CD4-positive, alpha-beta memory T cell (primary cell): ENCODE measurements around the gene MTA2. TPM values are rescaled to one million over a fixed set of nuclear protein-coding genes. Genes with fewer than 3 reads are reported as not detected.
"Not testable (repeated sequence)": the region's sequence is repeated elsewhere in the genome, so short reads cannot be mapped to it uniquely, and the experiment has no call there.

Experiments
- CTCF ChIA-PET: fragments of 350-600 bp; sonication (Branson Sonifier 250); formaldehyde crosslinking; loops from one replicate; lab custom pipeline; 2021; ENCODE audit warnings: inconsistent platforms; ENCODE audit not compliant: partially characterized antibody; lab: Charles Lee
- POLR2A ChIA-PET: fragments of 350-600 bp; sonication (Branson Sonifier 250); formaldehyde crosslinking; loops from one replicate; lab custom pipeline; 2021; ENCODE audit not compliant: partially characterized antibody; lab: Charles Lee
- DNase-seq, 5 donors: peaks; one replicate each; pipeline versions ENCODE4 v3.0.0 to v3.0.0-alpha.2; 2020 to 2022; ENCODE audit warnings: mixed read lengths in 1 of 5
- H3K27ac ChIP-seq: one replicate; pipeline ENCODE4 v1.7.0; 2013; ENCODE audit warnings: low read depth, low read length
- H3K27me3 ChIP-seq: 2 replicates; pipeline ENCODE4 v1.7.0; 2013; ENCODE audit warnings: mild to moderate bottlenecking, low read length, moderate library complexity; ENCODE audit not compliant: insufficient read depth
- H3K36me3 ChIP-seq: 2 replicates; pipeline ENCODE4 v1.7.0; 2013; ENCODE audit warnings: mild to moderate bottlenecking, low read length, moderate library complexity; ENCODE audit not compliant: insufficient read depth
- H3K4me1 ChIP-seq: 2 replicates; pipeline ENCODE4 v1.7.0; 2013; ENCODE audit warnings: mild to moderate bottlenecking, low read length, moderate library complexity; ENCODE audit not compliant: insufficient read depth
- H3K4me3 ChIP-seq, 2 donors: one replicate each; pipeline ENCODE4 v1.7.0; 2013; ENCODE audit warnings: low read length in 2 of 2, mild to moderate bottlenecking in 1 of 2
- H3K9me3 ChIP-seq, 2 donors: one replicate each; pipeline ENCODE4 v1.7.0; 2013; ENCODE audit warnings: low read length in 2 of 2, control low read depth in 1 of 2; ENCODE audit not compliant: control insufficient read depth in 1 of 2
- H3K27ac Mint-ChIP-seq, 7 donors: one replicate each; pipeline ENCODE4 v1.8.0; 2020 to 2021; ENCODE audit warnings: mixed read lengths in 7 of 7, mild to moderate bottlenecking in 6 of 7, inconsistent platforms in 3 of 7, moderate library complexity in 3 of 7
- H3K27me3 Mint-ChIP-seq, 2 donors: one replicate each; pipeline ENCODE4 v1.8.0; 2020 to 2021; ENCODE audit warnings: mixed read lengths in 2 of 2
- H3K36me3 Mint-ChIP-seq, 2 donors: one replicate each; pipeline ENCODE4 v1.8.0; 2020 to 2021; ENCODE audit warnings: mixed read lengths in 2 of 2, inconsistent platforms in 1 of 2, mild to moderate bottlenecking in 1 of 2
- H3K4me1 Mint-ChIP-seq, 4 donors: one replicate each; pipeline ENCODE4 v1.8.0; 2020 to 2021; ENCODE audit warnings: mixed read lengths in 4 of 4, mild to moderate bottlenecking in 1 of 4
- H3K4me3 Mint-ChIP-seq, 8 donors: one replicate each; pipeline ENCODE4 v1.8.0; 2020 to 2021; ENCODE audit warnings: mixed read lengths in 8 of 8, mild to moderate bottlenecking in 7 of 8, moderate library complexity in 6 of 8, inconsistent platforms in 3 of 8
- H3K9me3 Mint-ChIP-seq, 8 donors: one replicate each; pipeline ENCODE4 v1.8.0; 2020 to 2021; ENCODE audit warnings: mixed read lengths in 8 of 8, mild to moderate bottlenecking in 5 of 8, inconsistent platforms in 3 of 8, moderate library complexity in 1 of 8
- intact Hi-C: fragments of 100-400 bp; cut with micrococcal nuclease; formaldehyde crosslinking; loops from one replicate; pipeline ENCODE4 v1.15.1; 2023
- polyA plus RNA-seq, 2 donors: library from polyadenylated mRNA; unstranded; fragments of 300-500 nt; fragmentation: Illumina TruSeq; gene quantifications; one replicate each; pipeline ENCODE4 v1.2.3, GENCODE V29; 2021
- total RNA-seq, 2 experiments: library from RNA; stranded (reverse); gene quantifications; one replicate each; pipeline ENCODE4 v1.2.3, GENCODE V29; 2021

Gene MTA2
- total and polyA plus RNA-seq, 4 experiments from 2014 or later, result 16.6 to 210 (median 122) TPM

DNA sequence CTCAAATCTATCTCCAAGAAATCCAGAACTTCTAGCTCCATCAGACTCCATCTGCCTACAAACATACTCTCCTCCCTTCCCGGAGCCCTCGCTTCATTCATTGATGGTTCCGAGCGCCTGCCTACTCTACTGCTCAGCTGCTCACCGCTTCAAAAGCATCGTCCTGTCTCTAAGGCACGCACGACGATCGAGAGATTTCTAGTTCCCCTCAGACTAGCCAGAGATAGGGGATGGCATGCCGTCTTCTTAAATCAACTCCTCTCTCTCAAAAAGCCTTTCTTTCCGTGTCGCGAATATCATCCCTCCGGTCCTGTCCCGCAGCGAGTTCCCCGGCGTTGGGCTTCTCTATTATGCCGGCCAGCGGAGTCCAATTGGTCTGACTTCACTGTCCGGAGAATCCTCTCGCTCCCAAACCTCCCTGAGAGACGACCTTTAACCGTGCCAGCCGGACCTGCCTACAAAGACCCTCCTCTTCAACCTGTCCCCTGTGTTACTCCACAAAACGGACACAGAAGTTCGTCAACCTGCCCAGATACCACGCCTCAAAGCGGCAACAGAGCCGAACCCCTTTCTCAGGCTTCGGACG is 28.6 kb downstream of the MTA2 start:
- Mint-ChIP-seq H3K4me3 (peak overlapping the region; percentile 92 to 98 (median 98)), H3K36me3 (peaks cover 43 to 71% of the 10 kb centered on the region in 2 donors), H3K27me3 (no peaks in the 10 kb centered on the region), H3K9me3 (no peaks in the 10 kb centered on the region), H3K27ac (peak overlapping the region; percentile 94 to 98 (median 97)), H3K4me1 (peaks cover 34 to 60% (median 48%) of the 10 kb centered on the region in 4 donors)
- peak overlapping the region; percentile 89 to 100 for H3K4me3 ChIP-seq
- no peaks in the 10 kb centered on the region for H3K27me3 ChIP-seq
- H3K36me3 ChIP-seq, result peaks cover 48% of the 10 kb centered on the region
- H3K9me3 ChIP-seq, result no peaks in the 10 kb centered on the region
- POLR2A ChIA-PET, result interaction anchor here (0.9 to 6.6 kb wide), 41 partner anchors 10 to 1211 kb away, joined by 3 to 120 read pairs (median 6); partner anchors contain the start of genes AHNAK, B3GAT3, C11orf98 and CSKMT
- peak overlapping the region; percentile 73 for H3K27ac ChIP-seq
- CTCF ChIA-PET, result interaction anchor here (0.6 to 2.8 kb wide), 14 partner anchors 10 to 178 kb away, joined by 3 to 15 read pairs (median 5); partner anchors contain the start of gene TUT1
- intact Hi-C loops, result loop anchor here (1.0 kb wide), 2 partner anchors 17 to 92 kb away; partner anchors contain the start of genes C11orf98 and CSKMT
- peak in 4 of 5 donors; percentile 33 to 61 (median 39) for DNase-seq
- peaks cover 44% of the 10 kb centered on the region for H3K4me1 ChIP-seq

- intact Hi-C loops, result no loop called here
- Histone ChIP-seq H3K9me3 (no peaks in the 10 kb centered on the region), H3K27ac (peak overlapping the region; percentile 73), H3K4me1 (peaks cover 47% of the 10 kb centered on the region), H3K4me3 (peak overlapping the region; percentile 89 to 100), H3K36me3 (peaks cover 48% of the 10 kb centered on the region), H3K27me3 (no peaks in the 10 kb centered on the region)
- peak overlapping the region; percentile 92 to 98 (median 98) for H3K4me3 Mint-ChIP-seq
- DNase-seq, result no peak
- CTCF ChIA-PET, result interaction anchor here (0.6 to 1.9 kb wide), 6 partner anchors 12 to 148 kb away, joined by 3 to 9 read pairs (median 4); no protein-coding TSS in a partner anchor
- peak overlapping the region; percentile 94 to 98 (median 97) for H3K27ac Mint-ChIP-seq
- H3K4me1 Mint-ChIP-seq, result peaks cover 36 to 61% (median 49%) of the 10 kb centered on the region in 4 donors
- POLR2A ChIA-PET, result interaction anchor here (0.7 to 6.6 kb wide), 12 partner anchors 9 to 285 kb away, joined by 3 to 120 read pairs (median 5); partner anchors contain the start of genes AHNAK, B3GAT3, C11orf98 and CSKMT
- H3K27me3 Mint-ChIP-seq, result no peaks in the 10 kb centered on the region
- H3K36me3 Mint-ChIP-seq, result peaks cover 44 to 71% of the 10 kb centered on the region in 2 donors
- H3K9me3 Mint-ChIP-seq, result no peaks in the 10 kb centered on the region
Measured at GRCh38 chr11:62572431-62572830, 29.2 kb downstream of the MTA2 start.

- H3K36me3 ChIP-seq, result peaks cover 48% of the 10 kb centered on the region
- H3K27ac ChIP-seq, H3K27me3 ChIP-seq, H3K27me3 Mint-ChIP-seq, H3K9me3 Mint-ChIP-seq, H3K4me3 ChIP-seq, intact Hi-C loops, H3K9me3 ChIP-seq, DNase-seq: not testable (repeated sequence)
- ChIA-PET CTCF (interaction anchor here (1.0 to 3.4 kb wide), 4 partner anchors 11 to 147 kb away, joined by 3 to 24 read pairs (median 6); partner anchors contain the start of gene MTA2), POLR2A (interaction anchor here (0.6 to 6.6 kb wide), 5 partner anchors 17 to 100 kb away, joined by 4 to 120 read pairs (median 7); partner anchors contain the start of genes AHNAK, C11orf98, CSKMT and UQCC3)
- Mint-ChIP-seq H3K27ac (peak overlapping the region; percentile 54 to 95 (median 77)), H3K4me1 (peaks cover 40 to 70% (median 57%) of the 10 kb centered on the region in 4 donors), H3K36me3 (peaks cover 46 to 75% of the 10 kb centered on the region in 2 donors), H3K4me3 (peak overlapping the region in 2 of 8 donors; percentile 41 to 92)
- H3K4me1 ChIP-seq, result peaks cover 51% of the 10 kb centered on the region
Measured at GRCh38 chr11:62571493-62571892, 30.2 kb downstream of the MTA2 start.

DNA sequence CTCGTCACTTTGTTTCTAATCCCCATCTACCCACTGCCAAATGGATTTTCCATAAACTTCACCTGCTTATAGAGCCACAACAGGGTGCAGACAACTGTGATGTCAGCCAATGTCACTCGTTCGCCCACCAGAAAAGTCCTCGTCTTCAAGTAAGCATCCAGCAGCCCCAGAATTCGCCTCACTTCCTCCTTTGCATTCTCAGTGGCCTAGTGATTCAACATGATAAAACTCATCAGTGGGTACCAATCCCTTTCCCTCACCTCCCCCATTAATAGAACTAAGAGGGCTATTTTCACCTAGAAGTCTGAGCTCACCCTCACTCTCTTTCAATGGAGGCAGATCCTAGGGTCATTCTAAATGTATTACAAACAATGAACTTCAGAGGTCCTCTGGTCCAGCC is 30.8 kb downstream of the MTA2 start:
- H3K4me3 Mint-ChIP-seq, result peak overlapping the region in 6 of 8 donors; percentile 1 to 59 (median 23)
- H3K4me3 ChIP-seq, H3K9me3 Mint-ChIP-seq, H3K27ac ChIP-seq, H3K27me3 ChIP-seq, intact Hi-C loops, DNase-seq, H3K27me3 Mint-ChIP-seq, H3K9me3 ChIP-seq: not testable (repeated sequence)
- CTCF ChIA-PET, result interaction anchor here (1.0 to 3.4 kb wide), 6 partner anchors 10 to 146 kb away, joined by 3 to 24 read pairs (median 8); partner anchors contain the start of gene MTA2
- peak overlapping the region; percentile 5 to 95 (median 61) for H3K27ac Mint-ChIP-seq
- peaks cover 48 to 78% of the 10 kb centered on the region in 2 donors for H3K36me3 Mint-ChIP-seq
- H3K4me1 Mint-ChIP-seq, result peaks cover 42 to 74% (median 61%) of the 10 kb centered on the region in 4 donors
- POLR2A ChIA-PET, result interaction anchor here (0.6 to 6.6 kb wide), 6 partner anchors 10 to 100 kb away, joined by 3 to 120 read pairs (median 6); partner anchors contain the start of genes AHNAK, C11orf98, CSKMT and UQCC3
- H3K4me1 ChIP-seq, result peaks cover 57% of the 10 kb centered on the region
- peaks cover 48% of the 10 kb centered on the region for H3K36me3 ChIP-seq

DNA sequence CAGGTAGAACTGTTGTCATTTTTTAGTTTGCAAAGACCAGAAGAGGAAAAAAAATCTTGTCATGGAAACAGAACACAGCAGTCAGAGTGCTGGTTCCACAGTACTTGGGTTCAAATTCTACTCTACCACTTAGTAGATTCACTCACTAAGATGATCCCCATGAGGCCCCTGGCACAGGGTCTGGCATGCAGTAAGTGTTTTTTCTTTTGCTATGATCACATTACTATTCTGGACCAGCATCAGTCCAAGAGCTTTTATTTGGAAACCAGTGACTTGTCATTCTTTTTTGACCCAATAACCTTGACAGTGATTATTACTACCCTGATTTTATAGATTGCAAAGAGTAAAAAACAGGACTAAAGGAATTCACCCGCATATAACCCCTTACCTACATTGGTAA is 32.1 kb downstream of the MTA2 start:
- Histone ChIP-seq H3K36me3 (peaks cover 59% of the 10 kb centered on the region), H3K4me3 (no peak overlapping the region), H3K9me3 (no peaks in the 10 kb centered on the region), H3K27me3 (no peaks in the 10 kb centered on the region), H3K27ac (no peak overlapping the region), H3K4me1 (peaks cover 51% of the 10 kb centered on the region)
- H3K27ac Mint-ChIP-seq, result peak overlapping the region in 6 of 7 donors; percentile 24 to 64 (median 42)
- H3K4me3 Mint-ChIP-seq, result peak overlapping the region in 1 of 8 donors; percentile 12
- ChIA-PET POLR2A (interaction anchor here (0.6 to 6.6 kb wide), 6 partner anchors 8 to 158 kb away, joined by 3 to 120 read pairs (median 4); partner anchors contain the start of genes AHNAK and HNRNPUL2), CTCF (interaction anchor here (0.7 to 3.4 kb wide), 5 partner anchors 9 to 145 kb away, joined by 3 to 24 read pairs (median 7); no protein-coding TSS in a partner anchor)
- peaks cover 55 to 81% of the 10 kb centered on the region in 2 donors for H3K36me3 Mint-ChIP-seq
- H3K9me3 Mint-ChIP-seq, result no peaks in the 10 kb centered on the region
- DNase-seq, result no peak
- intact Hi-C loops, result no loop called here
- peaks cover 40 to 74% (median 54%) of the 10 kb centered on the region in 4 donors for H3K4me1 Mint-ChIP-seq
- no peaks in the 10 kb centered on the region for H3K27me3 Mint-ChIP-seq

GRCh38 chr11:62567018-62567633 is 34.5 kb downstream of the MTA2 start:
- Mint-ChIP-seq H3K27me3 (no peaks in the 10 kb centered on the region), H3K36me3 (peaks cover 46 to 73% of the 10 kb centered on the region in 2 donors), H3K9me3 (no peaks in the 10 kb centered on the region), H3K27ac (peak overlapping the region; percentile 51 to 85 (median 81)), H3K4me3 (peak overlapping the region in 2 of 8 donors; percentile 28 to 73), H3K4me1 (peaks cover 25 to 51% (median 38%) of the 10 kb centered on the region in 4 donors)
- H3K27ac ChIP-seq, result peak overlapping the region; percentile 15
- H3K4me1 ChIP-seq, result peaks cover 38% of the 10 kb centered on the region
- no peak overlapping the region for H3K4me3 ChIP-seq
- DNase-seq, result no peak
- peaks cover 54% of the 10 kb centered on the region for H3K36me3 ChIP-seq
- no peaks in the 10 kb centered on the region for H3K9me3 ChIP-seq
- H3K27me3 ChIP-seq, result no peaks in the 10 kb centered on the region
- CTCF ChIA-PET, result interaction anchor here (1.0 to 3.1 kb wide), 5 partner anchors 10 to 172 kb away, joined by 3 to 24 read pairs (median 9); no protein-coding TSS in a partner anchor
- POLR2A ChIA-PET, result interaction anchor here (0.9 to 2.1 kb wide), 5 partner anchors 11 to 274 kb away, joined by 3 to 5 read pairs (median 4); partner anchors contain the start of gene AHNAK
- intact Hi-C loops, result no loop called here
